CD4-positive, alpha-beta T cell treated with Interleukin-15 for 4 hours (primary cell): ENCODE data around the gene IRF4.

Source experiments
- DNase-seq: peaks from one replicate; pipeline ENCODE4 v3.0.0-alpha.2; 2020; ENCODE audit warnings: low spot score

Gene IRF4

GRCh38 chr6:398558-399078, 7.1 kb downstream of the IRF4 start:
- no peak for DNase-seq

- DNase-seq: peak; percentile 46
Observed at GRCh38 chr6:399785-400534, 8.4 kb downstream of the IRF4 start.

GRCh38 chr6:400815-401214, 9.3 kb downstream of the IRF4 start:
- no peak for DNase-seq

GRCh38 chr6:401239-401993, 9.9 kb downstream of the IRF4 start:
- DNase-seq: no peak

DNA sequence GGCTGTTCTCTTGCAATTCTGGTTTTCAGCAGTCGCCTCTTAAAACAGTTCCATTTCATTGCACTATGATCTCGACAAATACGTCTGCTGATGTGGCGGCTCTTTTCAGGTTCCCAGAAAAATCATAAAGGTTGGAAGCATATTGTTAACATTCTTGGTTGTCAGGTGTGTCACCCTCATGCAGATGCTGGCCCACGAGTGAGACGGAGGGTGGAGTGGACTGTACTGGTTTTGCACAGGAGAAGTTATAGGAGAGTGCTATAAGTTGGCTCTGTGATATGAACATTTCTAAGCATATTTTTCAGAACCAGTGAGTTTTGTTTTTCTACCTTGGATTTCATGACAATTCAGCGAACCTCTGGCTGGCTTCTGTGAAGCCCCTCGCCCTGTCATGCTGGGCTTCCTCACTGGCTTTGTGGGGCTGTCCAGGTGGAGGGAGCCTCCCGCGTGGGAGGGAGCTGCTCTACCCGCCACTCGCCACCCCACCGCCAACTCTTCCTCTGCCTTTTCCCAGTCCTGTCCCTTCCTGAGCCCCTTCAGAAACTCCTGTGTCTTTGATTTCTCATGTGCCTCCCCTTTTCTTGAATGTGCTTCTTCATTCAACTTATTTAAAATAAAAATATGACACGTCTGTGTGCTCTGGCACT, 10.6 kb downstream of the IRF4 start:
- DNase-seq: no peak

- DNase-seq: peak; percentile 34
Observed at GRCh38 chr6:402901-403658, 11.5 kb downstream of the IRF4 start.

GRCh38 chr6:403659-404655, 12.4 kb downstream of the IRF4 start:
- DNase-seq: no peak

DNA sequence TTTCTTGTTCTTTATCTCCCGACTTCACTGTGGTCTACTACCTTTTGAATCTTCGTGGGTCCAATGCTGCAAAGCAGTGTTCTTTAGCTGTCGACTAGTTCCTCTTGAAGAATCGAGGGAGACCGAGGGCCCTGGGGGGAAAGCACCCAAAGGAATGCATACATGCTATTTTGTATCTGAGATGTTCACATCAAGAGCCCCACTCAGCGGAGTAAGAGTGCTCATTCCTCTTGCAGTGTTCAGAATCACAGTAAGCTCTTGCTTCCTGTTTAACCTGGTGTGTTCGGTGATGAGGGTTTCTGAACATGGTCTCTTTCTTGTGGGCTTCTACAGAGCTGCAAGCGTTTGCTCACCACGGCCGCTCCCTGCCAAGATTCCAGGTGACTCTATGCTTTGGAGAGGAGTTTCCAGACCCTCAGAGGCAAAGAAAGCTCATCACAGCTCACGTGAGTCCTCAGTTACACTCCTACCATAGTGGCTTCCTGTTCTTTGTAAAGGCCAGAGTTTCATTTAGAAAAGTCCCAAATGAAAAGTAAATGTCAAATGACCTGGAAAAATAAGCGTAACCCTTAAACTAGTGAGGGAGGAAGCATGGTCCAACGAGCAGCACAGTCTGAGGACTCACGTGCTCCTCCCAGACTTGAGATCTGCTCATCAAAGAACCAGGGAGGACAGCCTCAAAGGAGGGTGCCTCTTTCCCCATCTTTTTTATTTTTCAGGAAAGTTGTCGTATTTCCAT, 13.3 kb downstream of the IRF4 start:
- no peak for DNase-seq

GRCh38 chr6:408148-408547, 16.6 kb downstream of the IRF4 start:
- DNase-seq: no peak

DNA sequence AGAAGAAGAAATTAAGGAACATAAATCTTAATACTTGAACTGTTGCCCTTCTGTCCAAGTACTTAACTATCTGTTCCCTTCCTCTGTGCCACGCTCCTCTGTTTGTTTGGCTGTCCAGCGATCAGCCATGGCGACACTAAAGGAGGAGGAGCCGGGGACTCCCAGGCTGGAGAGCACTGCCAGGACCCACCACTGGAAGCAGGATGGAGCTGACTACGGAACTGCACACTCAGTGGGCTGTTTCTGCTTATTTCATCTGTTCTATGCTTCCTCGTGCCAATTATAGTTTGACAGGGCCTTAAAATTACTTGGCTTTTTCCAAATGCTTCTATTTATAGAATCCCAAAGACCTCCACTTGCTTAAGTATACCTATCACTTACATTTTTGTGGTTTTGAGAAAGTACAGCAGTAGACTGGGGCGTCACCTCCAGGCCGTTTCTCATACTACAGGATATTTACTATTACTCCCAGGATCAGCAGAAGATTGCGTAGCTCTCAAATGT, 17.1 kb downstream of the IRF4 start:
- DNase-seq: no peak

GRCh38 chr6:409370-409972, 17.9 kb downstream of the IRF4 start:
- DNase-seq: no peak

DNA sequence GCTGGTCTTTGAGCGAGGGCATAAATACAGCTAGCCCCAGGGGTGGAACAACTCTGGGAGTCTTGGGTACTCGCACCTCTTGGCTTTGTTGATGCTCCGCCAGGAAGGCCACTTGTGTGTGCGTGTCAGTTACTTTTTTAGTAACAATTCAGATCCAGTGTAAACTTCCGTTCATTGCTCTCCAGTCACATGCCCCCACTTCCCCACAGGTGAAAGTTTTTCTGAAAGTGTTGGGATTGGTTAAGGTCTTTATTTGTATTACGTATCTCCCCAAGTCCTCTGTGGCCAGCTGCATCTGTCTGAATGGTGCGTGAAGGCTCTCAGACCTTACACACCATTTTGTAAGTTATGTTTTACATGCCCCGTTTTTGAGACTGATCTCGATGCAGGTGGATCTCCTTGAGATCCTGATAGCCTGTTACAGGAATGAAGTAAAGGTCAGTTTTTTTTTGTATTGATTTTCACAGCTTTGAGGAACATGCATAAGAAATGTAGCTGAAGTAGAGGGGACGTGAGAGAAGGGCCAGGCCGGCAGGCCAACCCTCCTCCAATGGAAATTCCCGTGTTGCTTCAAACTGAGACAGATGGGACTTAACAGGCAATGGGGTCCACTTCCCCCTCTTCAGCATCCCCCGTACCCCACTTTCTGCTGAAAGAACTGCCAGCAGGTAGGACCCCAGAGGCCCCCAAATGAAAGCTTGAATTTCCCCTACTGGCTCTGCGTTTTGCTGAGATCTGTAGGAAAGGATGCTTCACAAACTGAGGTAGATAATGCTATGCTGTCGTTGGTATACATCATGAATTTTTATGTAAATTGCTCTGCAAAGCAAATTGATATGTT, 19.2 kb downstream of the IRF4 start:
- no peak for DNase-seq

GRCh38 chr6:411402-412145, 20.0 kb downstream of the IRF4 start:
- DNase-seq: no peak

DNA sequence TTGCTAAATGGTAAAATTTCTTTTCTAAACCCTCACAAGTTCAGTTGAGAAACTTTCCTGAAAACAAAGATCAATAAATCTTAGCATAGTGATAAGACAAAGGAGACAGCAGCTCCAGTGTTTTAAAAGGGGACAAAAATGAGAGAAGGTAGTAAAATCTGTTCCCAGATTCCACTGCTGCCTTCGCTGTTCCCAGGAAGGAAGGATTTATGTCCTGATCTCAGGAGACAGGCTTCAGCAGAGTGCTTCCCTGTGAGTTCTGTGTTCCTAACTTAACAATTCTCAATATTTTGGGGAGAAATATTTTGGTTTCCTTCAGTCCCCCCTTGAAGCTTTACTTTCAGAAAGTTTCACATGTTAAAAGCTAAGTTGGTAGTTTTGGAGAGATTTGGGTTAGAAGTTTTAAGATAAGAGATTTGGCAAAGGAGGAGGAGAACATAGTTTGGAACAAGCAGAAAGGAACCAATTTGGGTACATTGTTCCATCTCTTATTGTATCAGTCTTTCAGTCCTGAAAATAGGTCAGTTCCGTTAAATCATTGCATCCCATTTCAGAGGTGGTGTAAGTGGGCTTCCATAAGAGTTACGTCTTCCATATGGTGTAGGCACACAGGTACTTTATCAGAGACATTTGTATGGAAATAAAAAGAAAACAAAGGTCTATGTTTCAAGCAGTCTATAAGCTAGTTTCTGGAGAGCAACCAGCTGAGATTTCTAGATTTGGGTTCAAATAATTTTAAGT, 20.8 kb downstream of the IRF4 start:
- DNase-seq: no peak

- DNase-seq: no peak
Observed at GRCh38 chr6:414447-414846, 22.9 kb downstream of the IRF4 start.

DNA sequence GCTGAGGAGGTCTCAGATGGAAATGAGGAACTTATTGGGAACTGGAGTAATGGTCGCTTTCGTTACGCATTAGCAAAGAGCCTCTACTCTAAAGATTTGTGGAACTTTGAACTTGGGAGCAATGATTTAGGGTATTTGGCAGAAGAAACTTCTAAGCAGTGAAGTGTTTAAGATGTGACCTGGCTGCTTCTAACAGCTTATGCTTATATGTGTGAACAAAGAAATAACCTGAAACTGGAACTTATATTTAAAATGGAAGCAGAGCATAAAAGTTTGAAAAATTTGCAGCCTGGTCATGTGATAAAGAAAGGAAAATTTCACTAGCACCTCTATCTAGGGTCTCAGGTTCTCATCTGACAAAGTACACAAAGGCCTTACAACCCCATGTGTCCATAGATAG, 23.5 kb downstream of the IRF4 start:
- no peak for DNase-seq

GRCh38 chr6:421211-421610, 29.7 kb downstream of the IRF4 start:
- DNase-seq: no peak
